Rectal smooth muscle tissue (tissue), 1 donor: ENCODE data around the gene JAG2.

Source experiments
- H3K27ac ChIP-seq: one replicate; pipeline ENCODE4 v1.7.0; 2013; ENCODE audit warnings: low read depth, low read length, inconsistent platforms
- H3K27me3 ChIP-seq: one replicate; pipeline ENCODE4 v1.7.0; 2013; ENCODE audit warnings: low read length; ENCODE audit not compliant: control insufficient read depth, insufficient read depth
- H3K36me3 ChIP-seq: one replicate; pipeline ENCODE4 v1.7.0; 2013; ENCODE audit warnings: low read length; ENCODE audit not compliant: control insufficient read depth, insufficient read depth
- H3K4me1 ChIP-seq: one replicate; pipeline ENCODE4 v1.7.0; 2013; ENCODE audit warnings: low read length; ENCODE audit not compliant: control insufficient read depth, insufficient read depth
- H3K4me3 ChIP-seq: one replicate; pipeline ENCODE4 v1.7.0; 2013; ENCODE audit warnings: low read length
- H3K9ac ChIP-seq: one replicate; pipeline ENCODE4 v1.7.0; 2013; ENCODE audit warnings: low read length

Gene JAG2

DNA sequence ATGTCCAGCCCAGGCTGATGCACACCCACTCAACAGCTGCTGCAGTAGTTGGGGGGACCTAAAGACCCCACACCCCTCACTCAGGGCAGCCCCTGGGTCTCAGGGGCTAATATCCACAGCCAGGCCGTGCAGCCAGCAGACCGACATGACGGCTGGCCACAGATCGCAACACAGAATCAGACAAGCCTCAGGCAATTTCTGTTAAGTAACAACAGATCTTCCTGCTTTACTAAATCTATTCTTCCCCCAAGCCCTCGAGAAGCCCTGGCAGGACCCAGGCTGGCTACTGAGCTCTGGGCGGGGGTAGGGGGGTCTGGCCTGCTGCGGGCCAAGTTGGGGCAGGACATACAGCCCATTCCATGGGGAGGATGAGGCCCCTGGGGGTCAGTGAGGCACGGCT lies 40.5 kb upstream of the JAG2 start:
- no peaks in the 10 kb centered on the region for H3K4me1 ChIP-seq
- H3K27ac ChIP-seq = no peak overlapping the region
- H3K9ac ChIP-seq = no peak overlapping the region
- H3K36me3 ChIP-seq = peaks cover 3% of the 10 kb centered on the region
- no peak overlapping the region for H3K4me3 ChIP-seq
- no peaks in the 10 kb centered on the region for H3K27me3 ChIP-seq

DNA sequence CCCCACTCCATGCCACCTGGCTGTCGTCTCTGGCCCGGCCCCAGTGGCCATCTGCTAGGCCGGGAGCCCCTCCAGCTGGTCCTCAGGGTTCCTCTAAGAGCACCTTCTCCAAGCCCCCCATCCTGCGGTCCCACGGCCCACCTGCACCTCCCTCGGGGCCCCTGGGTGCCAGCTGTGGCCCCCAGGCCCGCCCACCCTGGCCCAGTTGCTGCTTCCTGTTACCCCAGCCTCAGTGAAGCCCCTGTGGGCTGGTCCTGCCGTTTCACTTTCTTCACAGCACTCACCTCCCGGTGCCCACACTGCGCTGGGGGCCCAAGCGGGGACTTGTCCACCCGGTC lies 40.1 kb upstream of the JAG2 start:
- no peak overlapping the region for H3K27ac ChIP-seq
- peaks cover 3% of the 10 kb centered on the region for H3K36me3 ChIP-seq
- no peak overlapping the region for H3K9ac ChIP-seq
- H3K4me3 ChIP-seq = no peak overlapping the region
- no peaks in the 10 kb centered on the region for H3K27me3 ChIP-seq
- no peaks in the 10 kb centered on the region for H3K4me1 ChIP-seq

DNA sequence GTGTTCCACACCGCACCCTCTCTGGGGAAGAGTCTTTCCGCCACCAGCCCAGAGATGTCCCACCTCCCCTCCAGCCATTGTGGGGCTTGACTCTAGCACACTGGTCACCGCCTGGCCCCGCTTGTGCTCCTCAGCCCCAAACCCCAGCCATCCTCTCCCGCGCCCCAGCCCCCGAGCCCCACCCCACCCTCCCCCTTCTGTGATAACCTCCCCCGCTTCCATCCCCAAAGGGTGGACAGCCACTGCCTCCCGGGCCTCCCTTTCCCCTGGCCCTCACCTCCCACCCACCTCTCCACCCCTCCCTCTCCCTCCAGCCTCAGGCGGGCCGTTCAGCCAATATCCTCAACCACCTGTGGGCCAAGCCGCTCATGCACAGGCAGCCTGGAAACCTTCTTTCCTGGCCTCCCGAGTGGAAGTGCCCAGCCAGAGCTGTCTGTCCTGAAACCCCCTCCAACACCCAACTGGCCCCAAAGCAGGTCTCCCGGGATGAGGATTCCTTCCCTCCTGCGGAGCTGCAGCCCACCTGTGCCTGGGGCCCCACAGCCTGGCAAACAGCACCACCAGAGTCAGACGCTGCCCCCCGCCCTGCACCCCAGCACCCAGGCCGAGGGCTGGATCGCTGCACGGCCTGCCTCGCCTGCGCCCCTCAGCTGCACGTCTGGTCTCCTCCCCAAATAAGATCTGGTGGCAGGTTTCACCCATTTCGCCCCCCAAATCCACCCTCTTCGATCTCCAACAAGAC lies 39.6 kb upstream of the JAG2 start:
- H3K4me3 ChIP-seq = no peak overlapping the region
- H3K36me3 ChIP-seq = peaks cover 3% of the 10 kb centered on the region
- H3K4me1 ChIP-seq = no peaks in the 10 kb centered on the region
- H3K9ac ChIP-seq = no peak overlapping the region
- no peak overlapping the region for H3K27ac ChIP-seq
- no peaks in the 10 kb centered on the region for H3K27me3 ChIP-seq

DNA sequence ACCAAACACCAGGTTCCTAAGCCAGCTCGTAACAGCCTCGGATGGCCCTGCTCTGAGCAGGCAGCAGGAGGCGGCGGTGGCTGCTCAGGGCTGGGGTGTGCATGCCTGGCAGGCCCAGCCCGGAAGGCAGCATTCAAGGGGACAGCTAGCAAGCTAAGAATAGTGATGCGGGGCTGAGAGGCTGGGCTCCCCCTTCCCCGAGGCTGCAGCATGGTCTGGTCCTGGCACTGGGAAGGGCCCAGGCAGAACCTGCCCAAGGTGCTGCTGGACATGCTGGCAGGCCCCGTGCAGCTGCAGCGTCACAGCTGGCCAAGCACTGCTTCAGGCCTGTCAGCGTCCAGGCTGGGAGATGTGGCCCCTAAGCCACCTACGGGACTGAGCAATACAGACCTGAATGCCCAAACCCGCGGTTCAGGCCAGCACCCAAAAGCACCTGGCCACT lies 38.9 kb upstream of the JAG2 start:
- peaks cover 3% of the 10 kb centered on the region for H3K36me3 ChIP-seq
- H3K27ac ChIP-seq = no peak overlapping the region
- H3K4me1 ChIP-seq = no peaks in the 10 kb centered on the region
- H3K9ac ChIP-seq = no peak overlapping the region
- no peak overlapping the region for H3K4me3 ChIP-seq
- no peaks in the 10 kb centered on the region for H3K27me3 ChIP-seq

DNA sequence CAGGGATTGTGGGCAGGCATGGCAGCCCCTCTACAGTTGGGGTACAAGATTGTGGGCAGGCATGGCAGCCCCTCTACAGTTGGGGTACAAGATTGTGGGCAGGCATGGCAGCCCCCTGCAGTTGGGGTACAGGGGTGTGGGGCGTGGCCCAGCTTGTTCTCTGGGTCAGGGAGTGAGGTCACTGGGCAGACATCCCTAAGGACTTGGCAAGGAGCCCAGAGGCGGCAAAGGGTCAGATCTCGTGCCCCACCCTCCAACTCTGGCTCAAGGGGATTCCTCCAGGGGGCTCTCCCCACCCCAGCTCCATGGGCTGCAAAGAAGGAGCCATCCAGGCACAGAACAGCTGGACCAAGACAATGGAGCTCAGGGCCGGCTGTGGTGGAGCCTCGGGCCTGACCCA lies 38.3 kb upstream of the JAG2 start:
- no peak overlapping the region for H3K4me3 ChIP-seq
- no peaks in the 10 kb centered on the region for H3K4me1 ChIP-seq
- peaks cover 3% of the 10 kb centered on the region for H3K36me3 ChIP-seq
- H3K27me3 ChIP-seq = peaks cover under 1% of the 10 kb centered on the region
- no peak overlapping the region for H3K9ac ChIP-seq
- no peak overlapping the region for H3K27ac ChIP-seq

DNA sequence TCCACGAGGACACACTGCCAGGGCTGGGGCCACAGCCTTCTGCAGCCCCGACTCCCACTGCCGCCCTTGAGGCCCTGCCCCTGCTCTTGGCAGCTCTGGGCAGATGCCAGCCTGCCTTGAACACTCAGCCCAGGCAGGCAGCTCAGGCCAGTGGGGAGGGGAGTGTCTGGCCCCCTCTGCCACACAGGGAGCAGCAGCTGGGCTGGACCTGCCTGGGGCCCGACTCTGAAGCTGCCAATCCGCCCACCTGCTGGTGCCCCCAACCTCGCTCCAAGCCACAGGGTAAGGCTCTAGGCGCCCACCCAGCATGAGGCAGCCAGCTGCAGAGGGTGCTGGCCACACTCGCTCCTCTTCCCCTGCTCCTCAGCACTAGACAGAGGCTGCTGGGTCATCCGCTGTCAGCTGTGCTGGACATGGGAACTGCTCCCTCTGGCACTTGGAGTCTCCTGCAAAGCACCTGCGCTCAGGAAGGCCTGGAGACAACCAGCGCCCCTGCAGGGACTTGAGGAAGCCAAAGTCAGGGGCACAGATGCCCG lies 37.2 kb upstream of the JAG2 start:
- H3K27me3 ChIP-seq = peaks cover 6% of the 10 kb centered on the region
- no peak overlapping the region for H3K4me3 ChIP-seq
- no peak overlapping the region for H3K9ac ChIP-seq
- no peaks in the 10 kb centered on the region for H3K4me1 ChIP-seq
- H3K36me3 ChIP-seq = peaks cover 3% of the 10 kb centered on the region
- H3K27ac ChIP-seq = no peak overlapping the region

DNA sequence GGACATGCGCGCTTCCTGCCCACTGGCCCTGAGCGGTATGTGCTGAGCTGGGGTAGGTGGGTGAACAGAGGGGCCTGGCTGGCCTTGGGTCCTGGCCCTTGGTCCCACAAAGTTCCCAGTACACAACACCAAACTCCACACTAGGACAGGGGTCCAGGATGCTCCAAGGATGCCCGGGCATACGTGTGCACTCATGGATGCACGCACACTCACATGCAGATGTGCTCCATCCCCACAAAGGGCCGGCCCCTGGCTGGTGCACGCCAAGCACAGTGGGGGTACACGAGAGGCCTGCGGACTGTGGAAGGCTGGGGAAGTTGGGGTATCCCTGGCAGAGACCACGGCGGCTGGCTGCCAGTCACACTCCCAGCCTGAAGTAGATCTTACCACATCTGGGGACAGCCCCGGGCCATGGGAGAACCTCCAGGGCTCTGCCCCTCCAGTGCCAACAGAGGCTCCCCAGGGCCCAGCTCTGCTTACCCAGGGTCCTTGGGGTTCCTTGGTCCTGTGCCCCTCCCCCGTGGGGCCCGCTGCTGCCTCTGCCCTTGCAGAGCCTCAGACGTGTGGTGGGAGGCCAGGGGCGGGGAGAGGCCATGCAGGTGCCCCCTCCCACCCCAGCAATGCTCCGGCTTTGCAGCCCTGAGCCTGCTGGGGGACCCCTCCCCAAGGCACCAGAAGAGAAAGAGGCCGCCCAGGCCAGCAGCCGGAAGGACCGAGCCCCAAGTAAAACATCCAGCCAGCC lies 36.5 kb upstream of the JAG2 start:
- H3K4me1 ChIP-seq = no peaks in the 10 kb centered on the region
- no peak overlapping the region for H3K4me3 ChIP-seq
- no peak overlapping the region for H3K9ac ChIP-seq
- peaks cover 6% of the 10 kb centered on the region for H3K27me3 ChIP-seq
- no peak overlapping the region for H3K27ac ChIP-seq
- peaks cover 2% of the 10 kb centered on the region for H3K36me3 ChIP-seq

DNA sequence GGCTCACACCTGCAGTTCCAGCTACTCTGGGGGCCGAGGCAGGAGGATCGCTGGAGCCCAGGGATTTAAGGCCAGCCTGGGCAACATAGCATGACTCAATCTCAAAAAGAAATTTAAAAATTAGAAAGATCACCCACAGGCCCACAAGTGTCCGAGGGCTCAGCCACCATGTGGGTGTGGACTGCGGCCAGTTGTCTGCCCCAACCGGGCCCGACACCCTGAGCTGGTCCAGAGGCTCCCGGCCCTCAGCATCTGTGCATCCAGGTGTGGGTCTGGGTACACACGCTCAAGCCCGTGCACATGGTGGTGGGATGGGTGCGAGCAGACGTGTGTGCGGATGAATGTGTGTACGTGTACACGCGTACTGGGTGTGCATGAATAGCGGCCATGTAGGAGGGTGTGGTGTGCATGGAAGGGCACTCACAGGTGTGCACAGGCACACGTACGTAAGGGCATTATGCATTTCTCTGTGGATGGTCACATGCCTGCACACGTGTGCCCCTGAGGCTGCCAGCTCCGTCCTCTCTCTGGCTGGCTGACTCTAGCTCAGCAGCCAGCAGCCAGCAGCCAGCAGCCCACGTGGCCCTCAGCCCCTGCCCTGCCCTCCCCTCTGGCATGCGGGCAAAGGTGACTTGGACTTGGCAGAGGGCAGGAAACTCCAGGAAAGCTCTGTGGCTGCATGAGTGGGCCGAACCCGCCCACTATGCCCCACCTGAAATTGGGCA lies 35.8 kb upstream of the JAG2 start:
- no peaks in the 10 kb centered on the region for H3K4me1 ChIP-seq
- no peak overlapping the region for H3K27ac ChIP-seq
- H3K9ac ChIP-seq = no peak overlapping the region
- H3K36me3 ChIP-seq = no peaks in the 10 kb centered on the region
- H3K4me3 ChIP-seq = no peak overlapping the region
- peaks cover 8% of the 10 kb centered on the region for H3K27me3 ChIP-seq

DNA sequence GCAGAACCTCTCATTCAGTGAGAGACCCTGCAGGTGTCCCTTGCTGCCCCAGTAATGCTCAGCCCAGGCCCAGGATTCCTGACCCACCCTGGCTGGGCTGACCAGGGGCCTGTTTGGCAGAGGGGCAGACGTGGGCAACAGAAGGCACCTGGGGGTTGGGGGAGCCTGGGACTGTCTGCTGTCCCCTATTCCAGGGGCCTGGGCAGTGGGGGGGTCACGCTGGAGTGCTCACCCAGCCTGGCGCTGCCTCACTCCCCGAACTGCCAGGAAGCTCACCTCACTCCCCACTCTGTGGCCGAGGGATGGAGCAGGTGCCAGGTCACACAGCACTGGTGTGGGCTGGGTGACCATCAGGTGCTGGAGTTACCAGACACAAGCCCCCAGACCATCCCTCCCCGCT lies 35.1 kb upstream of the JAG2 start:
- Histone ChIP-seq H3K27me3 (peaks cover 14% of the 10 kb centered on the region), H3K36me3 (no peaks in the 10 kb centered on the region), H3K4me1 (no peaks in the 10 kb centered on the region), H3K4me3 (no peak overlapping the region), H3K27ac (no peak overlapping the region), H3K9ac (no peak overlapping the region)

DNA sequence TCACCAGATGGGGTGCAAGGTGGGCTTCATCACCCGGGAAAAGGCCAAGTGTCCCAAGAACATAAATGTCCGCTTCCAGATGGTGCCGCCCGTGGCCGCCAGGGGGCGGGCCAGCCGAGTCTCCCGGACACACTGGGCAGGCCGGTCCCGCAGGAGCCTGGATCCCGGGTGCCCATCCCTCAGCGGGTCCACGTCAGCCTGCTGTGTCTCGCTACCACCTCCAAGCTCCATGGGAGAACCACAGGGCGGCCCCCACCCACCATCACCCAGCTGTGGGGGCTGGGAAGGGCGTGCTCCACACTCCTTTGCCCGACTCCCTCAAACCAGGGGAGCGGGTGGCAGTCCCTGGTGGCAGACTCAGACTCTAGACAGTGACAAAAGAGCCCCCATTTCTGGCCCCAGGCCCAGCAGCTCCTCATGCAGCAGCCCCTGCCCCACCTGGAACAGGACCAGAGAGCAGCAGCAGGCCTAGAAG lies 34.5 kb upstream of the JAG2 start:
- Histone ChIP-seq H3K27me3 (peaks cover 20% of the 10 kb centered on the region), H3K27ac (no peak overlapping the region), H3K4me3 (no peak overlapping the region), H3K9ac (no peak overlapping the region), H3K4me1 (no peaks in the 10 kb centered on the region), H3K36me3 (no peaks in the 10 kb centered on the region)

DNA sequence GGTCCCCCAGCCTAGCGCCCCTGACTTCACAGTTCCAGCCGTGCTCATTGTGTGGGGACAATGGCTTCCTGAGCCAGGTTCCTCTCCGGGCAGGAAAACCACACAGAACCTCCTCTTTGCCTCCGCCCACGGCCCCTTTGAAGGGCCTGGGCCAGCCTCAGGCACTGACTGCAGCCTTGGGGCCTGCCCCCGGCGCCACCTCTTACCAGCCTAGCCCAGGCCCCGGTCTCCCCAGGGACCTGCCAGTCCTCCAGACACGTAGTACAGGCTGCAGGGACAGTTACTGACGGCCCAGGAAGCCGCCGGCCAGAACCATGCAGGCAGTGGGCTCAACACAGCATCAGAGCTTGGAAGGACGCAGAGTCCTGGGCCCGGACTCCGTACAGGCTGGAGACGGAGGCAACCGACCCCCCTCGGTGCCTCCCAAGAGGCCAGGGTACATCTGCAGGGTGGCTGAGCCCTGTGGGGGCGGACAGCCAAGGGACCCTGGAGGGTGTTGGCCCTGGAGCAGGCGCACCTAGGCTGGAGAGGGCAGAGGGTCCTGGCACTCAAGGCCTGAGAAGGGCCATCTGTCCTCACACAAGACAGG lies 33.4 kb upstream of the JAG2 start:
- Histone ChIP-seq H3K27ac (no peak overlapping the region), H3K27me3 (peaks cover 28% of the 10 kb centered on the region), H3K4me1 (no peaks in the 10 kb centered on the region), H3K9ac (no peak overlapping the region), H3K4me3 (no peak overlapping the region), H3K36me3 (no peaks in the 10 kb centered on the region)
